Measurements from ENCODE around the gene EGFR.

EGFR gene

DNA sequence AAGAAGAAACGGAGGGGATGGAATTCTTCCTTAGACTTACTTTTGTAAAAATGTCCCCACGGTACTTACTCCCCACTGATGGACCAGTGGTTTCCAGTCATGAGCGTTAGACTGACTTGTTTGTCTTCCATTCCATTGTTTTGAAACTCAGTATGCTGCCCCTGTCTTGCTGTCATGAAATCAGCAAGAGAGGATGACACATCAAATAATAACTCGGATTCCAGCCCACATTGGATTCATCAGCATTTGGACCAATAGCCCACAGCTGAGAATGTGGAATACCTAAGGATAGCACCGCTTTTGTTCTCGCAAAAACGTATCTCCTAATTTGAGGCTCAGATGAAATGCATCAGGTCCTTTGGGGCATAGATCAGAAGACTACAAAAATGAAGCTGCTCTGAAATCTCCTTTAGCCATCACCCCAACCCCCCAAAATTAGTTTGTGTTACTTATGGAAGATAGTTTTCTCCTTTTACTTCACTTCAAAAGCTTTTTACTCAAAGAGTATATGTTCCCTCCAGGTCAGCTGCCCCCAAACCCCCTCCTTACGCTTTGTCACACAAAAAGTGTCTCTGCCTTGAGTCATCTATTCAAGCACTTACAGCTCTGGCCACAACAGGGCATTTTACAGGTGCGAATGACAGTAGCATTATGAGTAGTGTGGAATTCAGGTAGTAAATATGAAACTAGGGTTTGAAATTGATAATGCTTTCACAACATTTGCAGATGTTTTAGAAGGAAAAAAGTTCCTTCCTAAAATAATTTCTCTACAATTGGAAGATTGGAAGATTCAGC lies 187.6 kb downstream of the EGFR start:
- DNase-seq (ENCODE audit: low read depth in 2 of 2, low spot score in 1 of 2): no peak

DNA sequence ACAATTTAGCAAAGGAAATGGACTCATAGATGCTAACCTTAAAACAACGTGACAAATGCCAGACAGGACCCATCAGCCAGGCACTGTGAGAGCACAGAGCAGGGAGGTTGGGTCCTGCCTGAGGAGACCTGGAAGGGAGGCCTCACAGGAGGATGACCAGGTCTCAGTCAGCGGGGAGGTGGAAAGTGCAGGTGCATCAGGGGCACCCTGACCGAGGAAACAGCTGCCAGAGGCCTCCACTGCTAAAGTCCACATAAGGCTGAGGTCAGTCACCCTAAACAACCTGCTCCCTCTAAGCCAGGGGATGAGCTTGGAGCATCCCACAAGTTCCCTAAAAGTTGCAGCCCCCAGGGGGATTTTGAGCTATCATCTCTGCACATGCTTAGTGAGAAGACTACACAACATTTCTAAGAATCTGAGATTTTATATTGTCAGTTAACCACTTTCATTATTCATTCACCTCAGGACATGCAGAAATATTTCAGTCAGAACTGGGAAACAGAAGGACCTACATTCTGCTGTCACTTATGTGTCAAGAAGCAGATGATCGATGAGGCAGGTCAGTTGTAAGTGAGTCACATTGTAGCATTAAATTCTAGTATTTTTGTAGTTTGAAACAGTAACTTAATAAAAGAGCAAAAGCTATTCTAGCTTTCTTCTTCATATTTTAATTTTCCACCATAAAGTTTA lies 188.8 kb downstream of the EGFR start:
- no peak for DNase-seq (ENCODE audit: low read depth in 2 of 2, low spot score in 1 of 2)

DNA sequence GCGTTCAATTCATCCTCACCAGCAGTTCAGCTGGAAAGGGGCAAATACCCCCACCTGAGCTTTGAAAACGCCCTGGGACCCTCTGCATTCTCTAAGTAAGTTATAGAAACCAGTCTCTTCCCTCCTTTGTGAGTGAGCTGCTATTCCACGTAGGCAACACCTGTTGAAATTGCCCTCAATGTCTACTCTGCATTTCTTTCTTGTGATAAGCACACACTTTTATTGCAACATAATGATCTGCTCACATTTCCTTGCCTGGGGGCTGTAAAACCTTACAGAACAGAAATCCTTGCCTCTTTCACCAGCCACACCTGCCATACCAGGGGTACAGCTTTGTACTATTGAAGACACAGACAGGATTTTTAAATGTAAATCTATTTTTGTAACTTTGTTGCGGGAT lies 190.5 kb downstream of the EGFR start:
- no peak for DNase-seq (ENCODE audit: low read depth in 2 of 2, low spot score in 1 of 2)

DNA sequence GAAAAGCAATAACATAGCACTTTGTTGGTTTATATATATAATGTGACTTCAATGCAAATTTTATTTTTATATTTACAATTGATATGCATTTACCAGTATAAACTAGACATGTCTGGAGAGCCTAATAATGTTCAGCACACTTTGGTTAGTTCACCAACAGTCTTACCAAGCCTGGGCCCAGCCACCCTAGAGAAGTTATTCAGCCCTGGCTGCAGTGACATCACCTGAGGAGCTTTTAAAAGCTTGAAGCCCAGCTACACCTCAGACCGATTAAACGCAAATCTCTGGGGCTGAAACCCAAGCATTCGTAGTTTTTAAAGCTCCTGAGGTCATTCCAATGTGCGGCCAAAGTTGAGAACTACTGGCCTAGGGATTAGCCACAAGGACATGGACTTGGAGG lies 191.4 kb downstream of the EGFR start:
- DNase-seq (ENCODE audit: low read depth in 2 of 2, low spot score in 1 of 2): no peak

DNA sequence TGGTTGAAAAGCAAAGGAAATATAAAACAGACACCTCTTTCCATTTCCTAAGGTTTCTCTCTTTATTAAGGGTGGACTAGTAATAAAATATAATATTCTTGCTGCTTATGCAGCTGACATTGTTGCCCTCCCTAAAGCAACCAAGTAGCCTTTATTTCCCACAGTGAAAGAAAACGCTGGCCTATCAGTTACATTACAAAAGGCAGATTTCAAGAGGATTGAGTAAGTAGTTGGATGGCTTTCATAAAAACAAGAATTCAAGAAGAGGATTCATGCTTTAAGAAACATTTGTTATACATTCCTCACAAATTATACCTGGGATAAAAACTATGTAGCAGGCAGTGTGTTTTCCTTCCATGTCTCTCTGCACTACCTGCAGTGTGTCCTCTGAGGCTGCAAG lies 191.9 kb downstream of the EGFR start:
- DNase-seq (ENCODE audit: low read depth in 2 of 2, low spot score in 1 of 2): no peak

DNA sequence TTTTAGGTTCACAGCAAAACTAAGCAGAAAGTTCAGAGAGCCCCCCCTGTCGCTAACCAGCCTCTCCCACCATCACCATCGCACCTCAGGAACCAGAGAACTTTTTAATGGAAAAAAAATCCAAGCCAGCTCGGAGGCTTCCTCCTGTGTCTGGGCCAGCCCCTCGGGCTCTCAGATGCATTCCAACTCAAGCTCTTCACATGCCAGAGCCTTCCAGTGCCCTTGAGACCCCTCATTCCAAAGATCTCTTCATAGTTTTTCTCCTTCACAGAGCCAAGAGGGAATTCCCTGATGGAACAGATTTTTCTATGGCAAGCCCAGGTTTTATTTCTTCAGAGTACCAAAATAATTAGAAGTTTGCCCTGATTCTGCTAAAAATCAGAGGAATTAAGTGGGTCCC lies 192.9 kb downstream of the EGFR start:
- DNase-seq (ENCODE audit: low read depth in 2 of 2, low spot score in 1 of 2): no peak

DNA sequence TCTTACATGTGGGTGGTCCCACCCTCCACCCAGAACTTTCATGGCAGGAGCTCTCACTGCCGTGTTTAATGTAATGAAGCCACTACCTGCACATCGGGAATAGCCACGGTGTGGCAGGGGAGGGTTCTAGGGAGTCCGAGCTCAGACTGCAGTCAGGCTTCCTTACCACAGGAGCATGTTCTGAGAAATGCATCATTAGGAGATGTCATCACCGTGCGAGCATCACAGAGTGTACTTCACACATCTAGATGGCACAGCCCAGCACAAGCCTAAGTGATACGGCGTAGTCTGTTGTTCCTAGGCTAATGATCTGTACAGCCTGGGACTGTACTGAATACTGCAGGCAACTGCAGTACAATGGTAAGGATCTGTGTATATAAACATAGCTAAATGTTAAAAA lies 193.4 kb downstream of the EGFR start:
- no peak for DNase-seq (ENCODE audit: low read depth in 2 of 2, low spot score in 1 of 2)

DNA sequence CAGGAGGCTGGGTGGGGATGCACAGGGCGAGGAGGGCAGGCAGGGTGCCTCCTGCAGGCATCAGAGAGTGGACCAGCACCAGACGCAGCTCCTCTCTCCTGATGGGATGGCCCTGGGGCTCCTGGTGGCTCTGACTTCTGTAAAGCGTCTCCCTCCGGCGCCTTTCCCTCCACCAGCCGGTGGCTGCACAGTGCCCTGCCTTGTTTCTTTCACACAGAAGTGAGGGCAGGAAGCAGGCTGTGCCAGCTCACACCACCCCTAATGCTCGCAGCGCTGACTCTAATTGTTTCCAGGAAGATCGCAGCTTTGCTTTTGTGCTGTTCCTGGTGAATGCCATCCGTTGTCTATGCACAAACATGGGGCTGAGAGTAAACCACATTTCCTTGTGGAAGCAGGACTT lies 194.0 kb downstream of the EGFR start:
- DNase-seq (ENCODE audit: low read depth in 2 of 2, low spot score in 1 of 2): no peak

DNA sequence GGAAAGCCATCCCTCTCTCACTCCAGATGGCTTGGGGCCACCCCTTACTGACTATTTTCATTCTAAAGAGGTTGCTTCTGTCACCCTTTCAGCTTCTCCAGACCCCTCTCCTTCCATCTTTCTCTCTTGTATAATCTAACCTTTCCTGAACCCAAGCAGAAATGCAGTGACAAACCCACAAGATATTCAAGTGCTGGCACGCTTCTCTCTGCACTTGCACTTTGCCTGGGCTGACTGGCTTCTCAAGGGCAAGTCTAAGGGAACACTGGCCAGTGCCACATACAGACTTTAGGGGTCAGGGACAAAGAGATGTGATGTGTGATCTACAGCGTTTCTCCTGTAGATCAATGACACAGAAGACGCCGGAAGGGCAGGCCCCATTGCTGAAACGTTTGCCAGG lies 195.9 kb downstream of the EGFR start:
- DNase-seq (ENCODE audit: low read depth in 2 of 2, low spot score in 1 of 2): no peak

DNA sequence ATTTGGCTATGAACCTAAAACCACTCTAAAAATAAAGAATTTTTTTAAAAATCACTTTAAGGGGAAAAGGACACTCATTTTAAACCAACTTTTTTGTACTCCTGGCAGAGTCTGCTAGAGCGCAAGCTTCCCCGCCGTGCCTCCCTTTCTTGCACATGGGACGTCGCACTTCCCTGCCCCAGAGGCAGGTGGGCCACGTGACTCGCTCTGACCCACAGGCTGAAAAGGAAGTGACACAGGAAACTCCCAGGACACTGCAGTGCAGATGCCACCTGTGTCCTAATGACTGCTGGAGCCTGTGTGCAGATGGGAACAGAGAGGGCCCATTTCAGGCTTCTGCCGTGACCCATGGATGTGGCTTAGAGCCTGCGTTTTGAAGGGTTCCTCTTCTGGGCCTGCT lies 204.2 kb downstream of the EGFR start:
- DNase-seq (ENCODE audit: low read depth in 2 of 2, low spot score in 1 of 2): no peak

DNA sequence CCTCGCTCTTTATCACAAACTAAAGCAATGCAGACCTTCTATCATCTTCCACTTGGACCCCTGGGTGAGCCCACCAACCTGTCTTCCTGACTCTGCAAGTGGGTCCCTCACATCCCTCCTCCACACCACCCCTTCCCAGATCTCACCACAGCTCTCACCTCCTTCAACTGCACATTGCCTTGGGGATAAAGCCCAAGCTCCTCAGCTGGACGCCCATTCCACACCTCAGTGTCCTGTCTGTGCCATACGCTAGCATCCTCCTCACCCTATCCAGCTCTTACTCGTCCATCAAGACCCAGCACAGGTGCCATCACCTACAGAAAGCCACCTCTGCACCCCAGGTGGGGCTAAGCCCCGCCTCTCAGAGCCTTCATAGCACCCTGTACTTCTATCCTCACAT lies 205.3 kb downstream of the EGFR start:
- DNase-seq (ENCODE audit: low read depth in 2 of 2, low spot score in 1 of 2): no peak

DNA sequence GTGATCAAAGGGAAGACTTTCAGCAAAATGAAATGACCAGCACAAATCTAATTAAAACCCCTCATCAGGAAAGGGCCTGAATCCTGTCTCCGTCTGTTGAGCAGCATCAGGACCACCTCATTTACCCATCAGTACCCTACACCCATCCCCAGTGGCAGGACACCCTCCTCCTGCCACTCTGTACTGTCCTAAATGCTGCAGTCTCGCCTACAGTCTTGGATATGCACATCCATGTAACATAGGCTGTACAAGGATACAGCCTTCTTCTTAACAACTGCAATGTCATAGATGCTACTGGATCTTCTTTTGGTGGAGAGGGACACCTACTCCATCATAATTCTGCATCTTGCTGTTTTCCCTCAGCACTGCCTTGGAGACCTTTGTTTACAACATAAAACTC lies 206.0 kb downstream of the EGFR start:
- DNase-seq (ENCODE audit: low read depth in 2 of 2, low spot score in 1 of 2): no peak

DNA sequence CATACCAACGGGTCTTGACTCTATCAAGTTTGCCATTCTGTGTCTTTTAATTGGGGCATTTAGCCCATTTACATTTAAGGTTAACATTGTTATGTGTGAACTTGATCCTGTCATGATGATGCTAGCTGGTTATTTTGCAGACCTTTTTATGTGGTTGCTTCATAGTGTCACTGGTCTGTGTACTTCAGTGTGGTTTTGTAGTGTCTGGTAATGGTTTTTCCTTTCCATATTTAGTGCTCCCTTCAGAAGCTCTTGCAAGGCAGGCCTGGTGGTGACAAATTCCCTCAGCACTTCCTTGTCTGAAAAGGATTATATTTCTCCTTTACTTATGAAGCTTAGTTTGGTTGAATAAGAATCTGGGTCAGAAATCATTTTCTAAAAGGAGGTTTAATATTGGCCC lies 211.2 kb downstream of the EGFR start:
- DNase-seq (ENCODE audit: low read depth in 2 of 2, low spot score in 1 of 2): no peak

DNA sequence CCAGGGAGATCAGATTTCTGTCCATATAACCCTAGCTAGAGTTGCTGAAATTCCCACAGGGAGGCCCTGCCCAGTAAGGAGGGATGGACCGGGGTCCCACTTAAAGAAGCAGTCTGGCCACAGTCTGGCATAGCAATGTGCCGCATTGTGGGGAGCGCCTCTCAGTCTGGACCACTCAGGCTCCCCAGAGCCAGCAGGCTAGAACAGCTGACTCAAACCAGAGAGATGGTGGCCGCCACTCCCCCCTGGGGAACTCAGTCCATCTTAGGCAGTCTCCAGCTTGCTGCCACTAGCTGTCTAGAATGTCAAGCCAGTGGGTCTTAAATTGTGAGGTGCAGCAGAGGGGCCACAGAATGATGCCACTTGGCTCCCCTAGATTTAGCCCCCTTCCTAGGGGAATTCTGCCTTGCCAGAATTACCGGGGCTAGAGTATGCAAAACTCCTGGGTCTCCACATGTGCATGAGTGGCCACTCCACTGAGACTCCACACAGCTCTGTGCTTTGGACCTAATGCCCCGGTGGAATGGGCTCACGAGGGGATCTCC lies 213.0 kb downstream of the EGFR start:
- no peak for DNase-seq (ENCODE audit: low read depth in 2 of 2, low spot score in 1 of 2)

DNA sequence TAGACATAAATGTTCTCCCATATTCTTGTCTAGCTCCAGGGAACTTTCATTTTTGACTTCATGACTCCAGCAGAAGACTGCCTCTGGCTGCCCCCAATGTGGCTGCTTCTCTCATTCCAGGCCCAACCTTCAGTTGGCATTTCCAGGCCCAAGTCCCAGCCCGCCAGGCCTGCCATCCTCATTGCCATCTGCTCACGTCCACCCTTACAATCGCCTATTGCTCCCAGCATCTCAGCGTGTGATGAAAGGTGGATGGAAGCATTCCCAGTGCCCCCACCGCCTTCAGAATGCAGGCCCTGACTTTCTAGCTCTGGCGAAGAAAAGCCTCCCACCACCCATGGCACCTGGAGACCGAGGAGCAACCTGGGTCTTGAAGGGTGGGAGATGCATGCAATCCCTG lies 214.2 kb downstream of the EGFR start:
- DNase-seq (ENCODE audit: low read depth in 2 of 2, low spot score in 1 of 2): no peak

DNA sequence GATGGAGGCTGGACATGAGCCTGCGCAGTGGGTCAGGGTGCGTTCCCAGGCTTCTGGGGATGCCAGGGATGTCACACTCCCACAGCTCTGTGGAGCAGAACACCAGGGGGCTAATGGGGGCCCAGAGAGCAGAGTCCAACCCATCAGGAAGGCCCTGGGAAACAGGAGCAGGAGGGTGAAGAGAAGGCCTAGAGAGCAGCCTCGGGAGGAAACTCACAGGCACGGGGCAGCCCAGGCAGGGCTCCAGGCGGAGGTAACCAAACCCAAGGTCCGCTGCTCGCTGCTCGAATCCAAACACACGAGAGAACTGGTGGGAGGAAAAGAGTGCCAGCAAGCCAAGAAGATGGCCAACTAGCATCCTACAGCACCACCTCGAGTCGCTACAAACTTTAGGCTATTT lies 215.6 kb downstream of the EGFR start:
- DNase-seq (ENCODE audit: low read depth in 2 of 2, low spot score in 1 of 2): no peak

DNA sequence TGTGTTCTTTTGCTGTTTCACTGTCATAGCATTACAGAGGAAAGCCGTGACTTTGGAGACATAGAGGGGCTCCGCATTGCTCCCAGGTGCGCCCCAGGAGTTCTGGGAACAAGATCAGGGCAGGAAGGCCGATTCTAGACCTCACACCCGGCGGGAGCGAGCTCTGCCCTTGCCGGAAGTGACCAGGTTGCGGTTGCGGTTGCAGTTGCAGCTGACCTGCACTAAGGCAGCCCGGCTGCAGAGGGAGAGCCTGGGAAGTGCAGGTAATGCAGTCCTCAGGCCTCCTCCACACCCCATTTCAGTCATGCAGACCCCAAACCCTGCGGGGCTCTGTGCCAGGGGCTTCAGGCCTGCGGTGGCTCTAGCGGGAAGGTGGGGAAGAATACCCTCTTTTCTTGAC lies 216.3 kb downstream of the EGFR start:
- DNase-seq (ENCODE audit: low read depth in 2 of 2, low spot score in 1 of 2): no peak

DNA sequence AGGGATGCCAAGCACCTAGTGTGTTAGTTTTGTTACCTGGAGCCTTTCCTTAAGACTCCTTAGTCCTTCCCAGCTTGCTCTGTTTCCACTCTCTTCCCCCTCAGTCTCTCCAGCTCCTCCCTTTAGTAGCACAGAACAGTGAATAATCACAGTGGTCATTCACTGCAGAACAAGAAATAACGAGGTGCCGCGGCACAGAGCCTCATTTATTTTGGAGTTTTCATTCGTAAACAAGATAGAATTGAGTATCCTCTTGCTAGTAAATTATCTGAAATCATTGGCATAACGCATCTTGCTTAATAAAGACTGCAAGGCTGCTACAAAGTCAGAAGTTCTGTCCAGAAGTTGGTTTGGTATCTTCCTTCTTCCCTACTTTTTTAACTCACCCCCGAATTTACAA lies 217.0 kb downstream of the EGFR start:
- no peak for DNase-seq (ENCODE audit: low read depth in 2 of 2, low spot score in 1 of 2)

DNA sequence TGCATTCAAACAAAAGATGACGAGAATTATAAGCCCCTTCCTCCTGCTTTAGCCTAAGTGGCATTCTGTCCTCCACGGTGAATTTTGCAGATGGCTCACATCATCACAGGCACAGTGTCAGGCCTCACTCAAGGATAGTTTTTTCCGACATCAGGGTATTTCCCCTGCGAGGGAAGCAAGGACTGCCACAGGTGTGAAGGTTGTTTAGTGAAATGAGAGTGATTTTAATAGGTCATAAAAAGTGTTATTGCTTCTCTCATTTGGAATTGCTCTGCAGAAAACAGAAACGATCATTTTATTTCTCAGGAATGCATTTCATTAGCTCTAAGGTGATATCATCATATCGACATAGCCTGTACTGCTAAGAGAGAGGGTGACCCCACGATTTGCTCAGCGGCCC lies 217.7 kb downstream of the EGFR start:
- no peak for DNase-seq (ENCODE audit: low read depth in 2 of 2, low spot score in 1 of 2)

DNA sequence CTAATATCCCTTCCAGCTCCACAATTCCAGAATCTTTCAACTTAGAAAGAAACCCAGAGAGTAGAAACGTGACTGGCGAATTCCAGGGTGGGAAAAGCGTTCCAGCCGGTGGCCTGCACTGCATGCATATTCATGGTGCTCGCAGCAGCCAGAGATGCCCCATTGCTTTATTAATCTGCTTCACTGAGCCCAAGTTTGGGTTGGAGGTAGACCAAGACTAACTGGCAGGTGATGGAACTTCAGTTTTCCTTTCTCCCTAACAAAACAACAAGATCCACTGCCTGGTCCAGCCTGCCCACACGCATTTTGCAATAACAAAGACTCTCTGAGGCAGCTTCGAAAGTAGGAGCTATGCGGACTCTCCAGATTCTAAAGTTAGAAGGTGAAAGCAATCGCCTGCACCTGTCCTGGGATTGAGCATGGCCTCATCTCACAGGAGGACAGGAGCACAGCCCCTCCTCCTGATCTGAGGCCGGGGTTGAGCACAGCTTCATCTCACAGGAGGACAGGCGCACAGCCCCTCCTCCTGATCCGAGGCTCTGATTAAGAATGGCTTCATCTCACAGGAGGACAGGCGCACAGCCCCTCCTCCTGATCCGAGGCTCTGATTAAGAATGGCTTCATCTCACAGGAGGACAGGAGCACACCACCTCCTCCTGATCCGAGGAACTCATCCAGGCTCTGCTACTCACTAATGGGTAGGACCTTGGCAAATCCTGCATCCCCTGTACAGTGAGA lies 218.5 kb downstream of the EGFR start:
- DNase-seq (ENCODE audit: low read depth in 2 of 2, low spot score in 1 of 2): no peak

DNA sequence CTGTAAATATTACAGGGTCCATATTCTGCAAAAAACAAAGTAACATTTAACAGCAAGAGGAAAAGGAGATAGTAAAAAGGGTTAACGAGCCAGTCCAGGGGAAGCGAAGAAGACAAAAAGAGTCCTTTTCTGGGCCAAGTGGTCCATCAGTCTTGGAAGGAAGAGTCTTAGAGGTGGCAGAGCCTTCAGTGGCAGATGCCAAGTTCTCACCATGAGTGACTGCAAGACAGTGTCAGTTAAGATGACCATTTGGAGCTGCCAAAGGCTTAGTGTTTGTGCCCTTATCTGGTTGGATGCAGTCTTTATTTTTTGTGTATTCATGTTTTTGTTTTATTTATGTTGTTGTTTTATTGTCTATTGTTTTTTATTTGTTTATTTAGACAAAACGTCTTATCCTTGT lies 220.6 kb downstream of the EGFR start:
- no peak for DNase-seq (ENCODE audit: low read depth in 2 of 2, low spot score in 1 of 2)

Data from stimulated activated CD8-positive, alpha-beta memory T cell treated with anti-CD3 and anti-CD28 coated beads, Interleukin-4, amount 100 ng/mL, for 1 hour (primary cell).